ENCODE data around the gene ABTB2. TPM values are rescaled to one million over a fixed set of nuclear protein-coding genes. Genes with fewer than 3 reads are reported as not detected.
A peak's percentile ranks its signal among the peaks of the same experiment; 100 is the strongest.

The ABTB2 gene
- total RNA-seq, 4 donors from 2014 or later, result 3.4 to 6.2 (median 4.2) TPM

DNA sequence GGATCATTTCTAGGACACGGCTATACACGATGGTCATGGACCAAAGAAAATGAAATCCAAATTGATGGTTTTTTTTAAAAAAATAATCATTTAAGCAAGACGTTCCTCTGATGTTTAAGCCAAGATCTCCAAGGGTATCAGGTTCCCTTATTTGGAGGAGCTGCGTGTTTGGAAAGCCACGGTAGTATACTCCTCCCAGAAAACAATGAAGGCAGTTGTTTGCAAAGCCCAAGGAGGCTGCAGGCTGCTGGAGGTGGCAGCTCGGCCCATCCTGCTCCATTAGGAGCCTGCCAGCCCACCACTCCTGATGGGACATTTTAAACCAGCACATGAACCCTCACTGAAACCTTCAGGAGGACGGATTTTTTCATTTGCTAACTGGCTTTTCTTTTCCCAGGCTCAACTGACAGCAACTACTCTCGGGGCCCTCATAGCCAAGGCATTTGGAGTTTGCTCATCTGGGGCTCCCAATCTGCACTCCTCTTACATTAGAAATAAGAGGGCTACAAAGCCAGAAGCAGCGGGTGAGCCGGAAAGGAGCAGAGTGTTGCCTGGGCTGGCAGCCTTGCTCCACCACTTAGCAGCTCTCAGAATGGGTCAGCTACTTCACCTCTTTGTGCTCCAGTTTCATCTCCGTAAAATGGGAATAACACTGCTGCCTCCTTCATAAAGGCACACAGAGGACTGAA, 58.4 kb downstream of the ABTB2 start:
- DNase-seq (ENCODE audit: low spot score) (no peak), ATAC-seq (ENCODE audit: low FRiP score) (no peak)
- TF ChIP-seq CTCF (IDR thresholded peaks at IDR 0.05), result no peak

DNA sequence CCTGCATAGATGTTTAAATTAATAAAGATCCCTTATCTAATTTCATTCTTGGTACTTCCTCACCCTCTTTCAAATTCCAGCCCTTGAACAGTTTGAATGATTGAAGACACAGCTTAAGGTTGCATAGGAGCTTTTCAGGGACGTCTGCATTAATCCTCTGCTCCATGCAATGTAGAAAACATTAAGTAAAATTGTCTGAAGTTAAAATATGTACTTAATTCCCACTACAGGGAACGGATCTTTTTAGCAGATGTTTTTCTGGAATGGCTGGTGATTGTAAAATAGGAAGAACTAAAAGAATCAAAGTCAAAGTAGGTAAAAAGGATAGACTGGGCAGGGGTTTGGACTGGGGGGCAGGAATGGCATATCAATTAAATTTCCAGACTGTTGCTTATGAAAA, 58.9 kb downstream of the ABTB2 start:
- DNase-seq (ENCODE audit: low spot score) (no peak), ATAC-seq (ENCODE audit: low FRiP score) (no peak)
- TF ChIP-seq CTCF (IDR thresholded peaks at IDR 0.05), result no peak

DNA sequence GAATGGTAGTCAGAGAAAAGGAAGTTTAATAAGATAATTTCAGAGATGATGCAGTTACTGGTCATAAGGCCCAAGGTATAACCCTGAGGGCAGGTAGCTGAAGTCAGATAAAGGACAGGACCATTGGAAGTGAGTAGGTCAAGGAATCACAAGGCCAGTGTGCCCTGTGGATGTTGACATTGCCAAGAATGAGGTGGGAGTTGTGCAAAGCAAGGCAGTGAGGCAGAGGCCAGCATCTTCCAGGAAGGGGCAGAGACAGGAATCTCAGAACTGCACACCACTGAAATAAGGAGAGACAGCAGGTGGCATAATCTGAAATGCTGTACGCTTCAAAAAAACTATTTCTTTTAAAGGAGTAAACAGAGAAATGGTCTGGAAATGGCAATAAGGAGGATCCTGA, 61.4 kb downstream of the ABTB2 start:
- no peak for DNase-seq (ENCODE audit: low spot score)
- peak; percentile 68 for ATAC-seq (ENCODE audit: low FRiP score)
- no peak for TF ChIP-seq CTCF (IDR thresholded peaks at IDR 0.05)

- DNase-seq (ENCODE audit: low spot score) (no peak), ATAC-seq (ENCODE audit: low FRiP score) (no peak)
- TF ChIP-seq CTCF (IDR thresholded peaks at IDR 0.05), result no peak
Observed at GRCh38 chr11:34292546-34292945, 65.3 kb downstream of the ABTB2 start.

DNA sequence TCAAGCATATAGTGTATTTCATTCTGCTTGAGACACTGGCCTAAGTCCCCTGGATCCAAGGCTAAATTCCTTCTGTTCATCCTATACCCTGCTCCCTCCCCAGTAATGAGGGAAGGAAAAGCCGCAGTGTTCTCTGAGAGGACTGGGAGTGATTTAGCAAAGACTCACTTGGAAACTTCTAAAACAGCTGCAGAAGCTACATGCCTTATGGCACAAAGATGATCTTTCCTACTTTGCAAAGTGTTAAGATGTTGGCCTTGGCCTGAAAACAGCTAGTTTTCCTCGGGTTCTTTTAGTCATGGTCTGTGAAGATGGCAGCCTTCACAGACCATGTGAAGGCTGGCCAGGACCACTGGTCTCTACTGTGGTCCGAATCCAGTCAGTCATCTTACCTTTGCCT, 65.7 kb downstream of the ABTB2 start:
- TF ChIP-seq CTCF (IDR thresholded peaks at IDR 0.05), result no peak
- ATAC-seq (ENCODE audit: low FRiP score) (no peak), DNase-seq (ENCODE audit: low spot score) (no peak)

DNA sequence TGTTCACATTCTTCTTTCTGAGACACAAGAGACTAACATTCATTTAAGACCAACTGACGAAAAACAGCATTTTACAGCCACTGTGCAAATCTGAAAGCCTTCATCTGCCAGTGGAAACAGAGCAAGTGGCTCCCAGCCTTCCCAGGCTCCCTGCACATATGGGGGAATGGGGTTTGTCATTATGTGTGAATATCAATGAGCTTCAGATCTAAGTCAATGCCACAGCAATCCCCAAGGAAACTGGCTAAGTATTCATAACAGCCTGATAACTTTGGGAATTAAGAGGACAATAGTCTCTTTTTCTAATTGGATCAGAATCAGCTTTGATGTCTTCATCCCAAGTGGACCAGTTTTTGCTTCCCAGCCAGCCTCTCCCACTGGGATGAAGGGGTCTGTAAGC, 66.9 kb downstream of the ABTB2 start:
- ATAC-seq (ENCODE audit: low FRiP score), result no peak
- TF ChIP-seq CTCF (IDR thresholded peaks at IDR 0.05), result no peak
- DNase-seq (ENCODE audit: low spot score), result no peak

- DNase-seq (ENCODE audit: low spot score) (no peak), ATAC-seq (ENCODE audit: low FRiP score) (no peak)
- TF ChIP-seq CTCF (IDR thresholded peaks at IDR 0.05), result no peak
Observed at GRCh38 chr11:34288492-34288891, 69.3 kb downstream of the ABTB2 start.
